GM20431 (cell line): ENCODE results near the gene OIT3.
"Not testable (repeated sequence)": the region's sequence is repeated elsewhere in the genome, so short reads cannot be mapped to it uniquely, and the experiment has no call there.

Experiments used
- in situ Hi-C: fragments of 300-500 bp; cut with MseI, MboI; formaldehyde crosslinking; loops from one replicate; pipeline ENCODE4 v1.15.0; 2020; ENCODE audit warnings: low sequenced_read_pairs; ENCODE audit not compliant: unreplicated experiment

Gene OIT3

GRCh38 chr10:72898616-72899015 lies 5.1 kb downstream of the OIT3 start:
- in situ Hi-C loops = no loop called here

- in situ Hi-C loops = no loop called here
Measured at GRCh38 chr10:72899545-72899944, 6.0 kb downstream of the OIT3 start.

DNA sequence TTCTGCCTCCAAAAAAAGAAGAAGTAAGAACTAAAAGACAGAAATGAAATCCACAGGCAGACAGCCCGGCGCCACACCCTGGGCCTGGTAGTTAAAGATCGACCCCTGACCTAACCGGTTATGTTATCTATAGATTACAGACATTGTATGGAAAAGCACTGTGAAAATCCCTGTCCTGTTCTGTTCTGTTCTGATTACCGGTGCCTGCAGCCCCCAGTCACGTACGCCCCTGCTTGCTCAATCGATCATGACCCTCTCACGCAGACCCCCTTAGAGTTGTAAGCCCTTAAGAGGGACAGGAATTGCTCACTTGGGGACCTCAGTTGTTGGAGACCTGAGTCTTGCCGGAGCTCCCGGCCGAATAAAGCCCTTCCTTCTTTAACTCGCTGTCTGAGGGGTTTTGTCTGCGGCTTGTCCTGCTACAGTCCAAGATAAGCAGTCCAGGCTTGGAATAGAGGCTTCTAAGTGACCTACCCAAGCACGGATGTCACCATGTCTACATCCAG lies 10.5 kb downstream of the OIT3 start:
- in situ Hi-C loops = not testable (repeated sequence)

GRCh38 chr10:72904806-72905205 lies 11.3 kb downstream of the OIT3 start:
- in situ Hi-C loops = no loop called here

- in situ Hi-C loops = no loop called here
Measured at GRCh38 chr10:72906446-72906845, 12.9 kb downstream of the OIT3 start.

DNA sequence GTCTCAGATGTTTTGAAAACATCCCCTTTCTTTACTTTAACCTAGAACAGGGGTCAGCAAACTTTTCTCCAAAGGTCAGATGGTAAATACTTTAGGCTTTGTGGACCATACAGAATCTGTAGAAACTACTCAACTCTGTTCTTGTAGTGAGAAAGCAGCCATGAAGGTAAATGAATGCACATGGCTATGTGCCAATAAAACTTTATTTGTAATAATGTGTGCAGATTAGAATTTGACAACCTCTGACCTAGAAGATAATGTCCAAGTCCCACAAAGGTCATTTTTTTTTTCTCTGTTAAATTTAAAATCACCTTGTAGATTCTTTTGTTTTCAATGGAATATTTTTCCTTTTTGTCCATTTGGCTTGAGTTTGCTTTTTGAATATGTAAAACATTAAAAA lies 17.2 kb downstream of the OIT3 start:
- in situ Hi-C loops = no loop called here

GRCh38 chr10:72911758-72912157 lies 18.2 kb downstream of the OIT3 start:
- in situ Hi-C loops = no loop called here

DNA sequence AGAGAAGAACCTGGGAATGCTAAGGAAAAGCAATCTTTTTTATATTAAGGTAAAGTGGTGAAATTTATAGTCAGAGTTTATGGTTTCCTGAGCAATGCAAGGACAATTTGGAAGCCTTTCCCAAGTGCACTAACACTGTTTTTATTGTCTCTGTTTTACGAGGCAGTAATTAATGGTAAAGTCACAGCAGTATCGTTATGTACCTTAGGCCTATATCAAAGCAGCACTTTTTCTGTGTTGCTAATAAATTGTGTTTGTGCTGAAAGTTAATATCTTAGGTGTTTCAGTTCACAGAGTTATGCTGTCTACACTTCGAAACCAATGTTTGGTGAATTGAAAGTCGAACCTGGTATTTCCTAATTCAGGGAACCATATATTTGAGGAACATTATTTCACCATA lies 19.2 kb downstream of the OIT3 start:
- in situ Hi-C loops = no loop called here

- in situ Hi-C loops = no loop called here
Measured at GRCh38 chr10:72913287-72913686, 19.7 kb downstream of the OIT3 start.

- in situ Hi-C loops = not testable (repeated sequence)
Measured at GRCh38 chr10:72917201-72917600, 23.7 kb downstream of the OIT3 start.

DNA sequence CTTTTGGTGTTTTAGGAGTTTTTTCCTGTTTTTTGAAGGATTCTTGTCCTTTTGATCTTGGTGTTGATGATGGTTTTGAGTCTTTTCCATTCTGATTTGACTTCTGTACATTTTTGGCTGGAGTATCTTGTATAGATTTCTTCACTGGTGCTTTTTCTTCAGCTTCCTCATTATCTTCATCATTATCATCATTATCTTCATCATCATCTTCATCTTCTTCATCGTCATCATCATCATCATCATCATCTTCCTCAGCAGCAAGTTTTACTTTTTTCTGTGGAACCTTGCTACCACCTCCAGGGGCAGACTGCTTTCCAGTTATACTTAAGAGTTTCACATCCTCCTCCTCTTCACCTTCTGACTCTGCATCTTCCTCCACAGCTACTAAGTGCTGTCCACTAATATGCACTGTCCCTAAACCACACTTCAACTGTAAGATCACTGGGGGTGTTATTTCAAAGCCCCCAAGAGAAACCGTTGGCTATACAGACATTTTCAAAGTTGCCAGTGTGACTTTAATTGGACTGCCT lies 24.3 kb downstream of the OIT3 start:
- in situ Hi-C loops = not testable (repeated sequence)

DNA sequence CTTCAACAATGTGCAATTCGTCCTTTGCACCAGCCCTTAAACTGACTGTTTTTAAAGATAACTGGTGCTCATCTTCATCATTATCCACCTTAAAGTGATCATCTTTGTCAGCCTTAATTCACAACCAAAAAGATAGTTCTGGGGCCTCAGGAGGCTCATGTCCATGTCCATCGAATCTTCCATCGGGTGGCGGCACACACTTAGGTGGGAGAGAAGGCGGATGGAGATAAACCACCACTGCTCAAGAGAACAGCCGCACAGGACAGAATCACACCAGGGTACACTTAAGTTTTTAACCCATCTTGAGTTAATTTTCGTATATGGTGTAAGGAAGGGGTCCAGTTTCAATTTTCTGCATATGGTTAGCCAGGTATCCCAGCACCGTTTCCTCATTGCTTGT lies 24.8 kb downstream of the OIT3 start:
- in situ Hi-C loops = no loop called here

GRCh38 chr10:72921147-72921683 lies 27.7 kb downstream of the OIT3 start:
- in situ Hi-C loops = not testable (repeated sequence)

GRCh38 chr10:72924351-72924750 lies 30.8 kb downstream of the OIT3 start:
- in situ Hi-C loops = no loop called here

GRCh38 chr10:72925951-72926465 lies 32.5 kb downstream of the OIT3 start:
- in situ Hi-C loops = no loop called here

DNA sequence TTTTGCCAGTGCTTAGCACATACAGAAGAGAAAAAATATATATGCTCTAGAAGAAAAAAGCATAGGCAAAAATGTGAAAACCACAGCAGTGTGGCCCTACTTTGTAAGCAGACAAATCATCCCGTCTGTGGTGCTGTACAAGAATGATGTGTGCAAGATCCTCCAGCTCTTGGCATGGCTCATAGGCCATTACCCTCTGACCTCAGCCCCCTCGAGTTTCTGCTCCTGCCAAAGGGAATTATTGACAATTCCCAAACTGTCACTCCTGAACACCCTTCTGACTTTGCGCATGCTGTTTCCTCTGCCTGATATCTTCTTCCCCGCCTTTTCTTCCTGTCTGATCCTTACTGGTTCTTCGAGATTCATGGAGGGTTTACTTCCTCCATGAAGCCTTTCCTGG lies 33.9 kb downstream of the OIT3 start:
- in situ Hi-C loops = no loop called here

DNA sequence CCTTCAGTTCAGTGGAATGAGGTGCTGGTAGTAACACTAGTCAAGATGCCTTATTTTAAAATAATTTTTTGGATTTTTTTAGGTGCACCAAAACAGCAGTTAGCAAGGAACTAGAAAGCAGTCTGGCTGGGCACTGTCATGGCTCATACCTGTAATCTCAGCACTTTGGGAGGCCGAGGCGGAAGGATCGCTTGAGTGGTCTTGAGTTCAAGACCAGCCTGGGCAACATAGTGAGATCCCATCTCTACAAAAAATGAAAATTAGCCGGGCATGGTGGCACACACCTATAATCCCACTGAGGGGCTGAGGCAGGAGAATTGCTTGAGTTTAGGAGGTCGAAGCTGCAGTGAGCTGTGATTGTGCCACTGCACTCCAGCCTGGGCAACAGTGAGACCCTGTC lies 35.3 kb downstream of the OIT3 start:
- in situ Hi-C loops = no loop called here

- in situ Hi-C loops = no loop called here
Measured at GRCh38 chr10:72930276-72930675, 36.7 kb downstream of the OIT3 start.

DNA sequence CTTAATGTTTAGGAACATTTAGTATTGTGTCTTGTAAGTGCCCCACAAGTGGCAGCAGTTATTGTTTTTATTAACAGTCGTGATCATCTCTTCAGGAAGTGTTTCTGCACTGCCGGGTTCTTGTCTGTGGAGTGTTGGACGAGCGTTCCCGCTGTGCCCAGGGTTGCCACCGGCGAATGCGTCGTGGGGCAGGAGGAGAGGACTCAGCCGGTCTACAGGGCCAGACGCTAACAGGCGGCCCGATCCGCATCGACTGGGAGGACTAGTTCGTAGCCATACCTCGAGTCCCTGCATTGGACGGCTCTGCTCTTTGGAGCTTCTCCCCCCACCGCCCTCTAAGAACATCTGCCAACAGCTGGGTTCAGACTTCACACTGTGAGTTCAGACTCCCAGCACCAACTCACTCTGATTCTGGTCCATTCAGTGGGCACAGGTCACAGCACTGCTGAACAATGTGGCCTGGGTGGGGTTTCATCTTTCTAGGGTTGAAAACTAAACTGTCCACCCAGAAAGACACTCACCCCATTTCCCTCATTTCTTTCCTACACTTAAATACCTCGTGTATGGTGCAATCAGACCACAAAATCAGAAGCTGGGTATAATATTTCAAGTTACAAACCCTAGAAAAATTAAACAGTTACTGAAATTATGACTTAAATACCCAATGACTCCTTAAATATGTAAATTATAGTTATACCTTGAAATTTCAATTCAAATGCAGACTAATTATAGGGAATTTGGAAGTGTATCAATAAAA lies 38.9 kb downstream of the OIT3 start:
- in situ Hi-C loops = no loop called here

DNA sequence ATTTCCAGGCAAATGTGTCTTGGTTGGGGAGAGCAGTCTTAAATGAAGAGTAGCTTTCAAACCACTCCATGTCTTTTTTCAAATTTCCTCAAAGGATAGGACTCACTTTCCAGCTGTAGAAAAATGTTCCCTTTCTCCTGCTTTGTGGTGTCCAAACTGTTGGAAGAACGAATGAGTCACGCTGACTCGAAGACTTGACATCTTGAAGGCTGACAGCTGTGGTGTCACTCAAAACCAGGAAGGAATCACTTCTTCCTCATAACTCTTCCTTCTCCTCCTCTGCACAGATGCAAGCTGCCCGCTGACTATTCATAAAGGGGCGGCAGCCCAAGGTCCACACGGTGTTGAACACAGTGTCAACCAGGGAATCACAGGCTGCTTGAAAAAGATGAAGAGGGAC lies 41.8 kb downstream of the OIT3 start:
- in situ Hi-C loops = no loop called here

- in situ Hi-C loops = no loop called here
Measured at GRCh38 chr10:72943498-72944234, 50.1 kb downstream of the OIT3 start.
